DOHH2 (cell line): ENCODE measurements around the gene GATB.
"Not testable (repeated sequence)": the region's sequence is repeated elsewhere in the genome, so short reads cannot be mapped to it uniquely, and the experiment has no call there.

Source experiments
- H3F3A ChIP-seq: fragments of 200-600 bp; sonication (generic), shearing (Covaris generic); 2 replicates; pipeline ENCODE4 v1.6.0; 2016; ENCODE audit warnings: antibody characterized with exemption, mild to moderate bottlenecking; ENCODE audit not compliant: control insufficient read depth, insufficient read depth
- H3K27ac ChIP-seq: fragments of 200-600 bp; sonication (generic); 2 replicates; pipeline ENCODE4 v1.5.1; 2014; ENCODE audit warnings: low read depth, mild to moderate bottlenecking, low read length, moderate library complexity
- H3K27me3 ChIP-seq: fragments of 200-600 bp; sonication (generic); 2 replicates; pipeline ENCODE4 v1.6.1; 2014; ENCODE audit warnings: mild to moderate bottlenecking, low read length, mixed read lengths; ENCODE audit not compliant: control insufficient read depth
- H3K36me3 ChIP-seq: fragments of 200-600 bp; sonication (generic); 2 replicates; pipeline ENCODE4 v1.6.1; 2014; ENCODE audit warnings: mild to moderate bottlenecking, low read length, moderate library complexity, mixed read lengths; ENCODE audit not compliant: control insufficient read depth
- H3K4me1 ChIP-seq: fragments of 200-600 bp; sonication (generic); 2 replicates; pipeline ENCODE4 v1.6.1; 2014; ENCODE audit warnings: mild to moderate bottlenecking, low read length, mixed read lengths; ENCODE audit not compliant: control insufficient read depth
- H3K4me2 ChIP-seq: fragments of 200-600 bp; sonication (generic); 2 replicates; pipeline ENCODE4 v1.6.0; 2014; ENCODE audit warnings: mild to moderate bottlenecking, low read length, moderate library complexity
- H3K4me3 ChIP-seq: fragments of 200-600 bp; sonication (generic); 2 replicates; pipeline ENCODE4 v1.5.1; 2014; ENCODE audit warnings: mild to moderate bottlenecking, low read length, mixed read lengths
- H3K79me2 ChIP-seq: fragments of 200-600 bp; sonication (generic); 2 replicates; pipeline ENCODE4 v1.6.1; 2014; ENCODE audit warnings: mild to moderate bottlenecking, low read length, mixed read lengths; ENCODE audit not compliant: control insufficient read depth
- H3K9me2 ChIP-seq: fragments of 200-600 bp; sonication (generic); replicated peaks from 2 replicates; pipeline ENCODE4 v1.6.1; 2014; ENCODE audit warnings: mild to moderate bottlenecking, low read length, mixed read lengths; ENCODE audit not compliant: control insufficient read depth
- H3K9me3 ChIP-seq: fragments of 200-600 bp; sonication (generic); 2 replicates; pipeline ENCODE4 v1.6.1; 2014; ENCODE audit warnings: antibody characterized with exemption, low read length, mixed read lengths; ENCODE audit not compliant: control insufficient read depth, insufficient read depth
- H4K20me1 ChIP-seq: fragments of 200-600 bp; sonication (generic); 2 replicates; pipeline ENCODE4 v1.6.0; 2014; ENCODE audit warnings: low read depth, mild to moderate bottlenecking, antibody characterized with exemption, low read length, moderate library complexity; ENCODE audit not compliant: control insufficient read depth, insufficient read depth
- EZH2phosphoT487 ChIP-seq: fragments of 200-600 bp; sonication (generic); IDR thresholded peaks from 2 replicates; pipeline ENCODE4 v1.6.1; 2017; ENCODE audit warnings: borderline replicate concordance, mild to moderate bottlenecking, antibody characterized with exemption, low read length, moderate library complexity, mixed read lengths
- TF ChIP-seq, protein P1 (sequence below): fragments of 200-600 bp; sonication (generic); IDR thresholded peaks from one replicate; pipeline ENCODE4 v1.5.1; 2014; ENCODE audit warnings: antibody characterized with exemption, mild to moderate bottlenecking, low read depth, low read length; ENCODE audit not compliant: poor library complexity, severe bottlenecking

The GATB gene

DNA sequence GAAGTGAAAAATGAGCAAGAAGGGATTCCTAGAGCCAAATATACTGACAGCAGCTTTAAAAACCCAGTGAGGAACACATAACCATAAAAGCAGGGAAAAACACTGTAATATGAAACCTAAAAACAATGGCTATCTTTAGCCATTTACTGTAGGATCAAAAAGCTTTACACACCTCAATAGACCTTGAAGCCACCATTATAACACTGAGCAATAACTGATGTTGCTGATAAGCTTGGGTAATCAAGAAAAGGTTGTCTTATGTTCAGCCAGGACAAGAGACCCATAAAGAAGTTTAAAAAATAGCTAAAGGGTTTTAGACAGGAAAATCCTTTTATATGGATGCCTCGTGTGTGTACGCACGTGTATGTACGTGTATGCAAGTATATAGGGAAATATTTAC is 16.9 kb downstream of the GATB start:
- no peaks in the 10 kb centered on the region for H3K36me3 ChIP-seq
- H3K9me2 ChIP-seq = no peaks in the 10 kb centered on the region
- H3K27me3 ChIP-seq = no peaks in the 10 kb centered on the region
- TF ChIP-seq, protein P1, sequence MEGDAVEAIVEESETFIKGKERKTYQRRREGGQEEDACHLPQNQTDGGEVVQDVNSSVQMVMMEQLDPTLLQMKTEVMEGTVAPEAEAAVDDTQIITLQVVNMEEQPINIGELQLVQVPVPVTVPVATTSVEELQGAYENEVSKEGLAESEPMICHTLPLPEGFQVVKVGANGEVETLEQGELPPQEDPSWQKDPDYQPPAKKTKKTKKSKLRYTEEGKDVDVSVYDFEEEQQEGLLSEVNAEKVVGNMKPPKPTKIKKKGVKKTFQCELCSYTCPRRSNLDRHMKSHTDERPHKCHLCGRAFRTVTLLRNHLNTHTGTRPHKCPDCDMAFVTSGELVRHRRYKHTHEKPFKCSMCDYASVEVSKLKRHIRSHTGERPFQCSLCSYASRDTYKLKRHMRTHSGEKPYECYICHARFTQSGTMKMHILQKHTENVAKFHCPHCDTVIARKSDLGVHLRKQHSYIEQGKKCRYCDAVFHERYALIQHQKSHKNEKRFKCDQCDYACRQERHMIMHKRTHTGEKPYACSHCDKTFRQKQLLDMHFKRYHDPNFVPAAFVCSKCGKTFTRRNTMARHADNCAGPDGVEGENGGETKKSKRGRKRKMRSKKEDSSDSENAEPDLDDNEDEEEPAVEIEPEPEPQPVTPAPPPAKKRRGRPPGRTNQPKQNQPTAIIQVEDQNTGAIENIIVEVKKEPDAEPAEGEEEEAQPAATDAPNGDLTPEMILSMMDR = no peak
- no peaks in the 10 kb centered on the region for H4K20me1 ChIP-seq
- no peak overlapping the region for H3K4me3 ChIP-seq
- H3K27ac ChIP-seq = no peak overlapping the region
- no peaks in the 10 kb centered on the region for H3K9me3 ChIP-seq
- no peaks in the 10 kb centered on the region for H3F3A ChIP-seq
- H3K79me2 ChIP-seq = 0 out of 2 replicates have a peak, but pooled peaks cover 4% of the 10 kb centered on the region
- H3K4me1 ChIP-seq = no peaks in the 10 kb centered on the region
- H3K4me2 ChIP-seq = no peak overlapping the region

- no peak overlapping the region for H3K4me2 ChIP-seq
- TF ChIP-seq, protein P1 = no peak
- TF ChIP-seq EZH2phosphoT487 = no peak
- no peaks in the 10 kb centered on the region for H3K27me3 ChIP-seq
- H3K9me3 ChIP-seq = no peaks in the 10 kb centered on the region
- H3K79me2 ChIP-seq = 0 out of 2 replicates have a peak, but pooled peaks cover 4% of the 10 kb centered on the region
- no peaks in the 10 kb centered on the region for H4K20me1 ChIP-seq
- no peaks in the 10 kb centered on the region for H3K9me2 ChIP-seq
- H3F3A ChIP-seq = no peaks in the 10 kb centered on the region
- H3K4me1 ChIP-seq = no peaks in the 10 kb centered on the region
- H3K4me3 ChIP-seq = no peak overlapping the region
- no peaks in the 10 kb centered on the region for H3K36me3 ChIP-seq
- no peak overlapping the region for H3K27ac ChIP-seq
These were observed 17.5 kb downstream of the GATB start for GRCh38 chr4:151743128-151743854.

DNA sequence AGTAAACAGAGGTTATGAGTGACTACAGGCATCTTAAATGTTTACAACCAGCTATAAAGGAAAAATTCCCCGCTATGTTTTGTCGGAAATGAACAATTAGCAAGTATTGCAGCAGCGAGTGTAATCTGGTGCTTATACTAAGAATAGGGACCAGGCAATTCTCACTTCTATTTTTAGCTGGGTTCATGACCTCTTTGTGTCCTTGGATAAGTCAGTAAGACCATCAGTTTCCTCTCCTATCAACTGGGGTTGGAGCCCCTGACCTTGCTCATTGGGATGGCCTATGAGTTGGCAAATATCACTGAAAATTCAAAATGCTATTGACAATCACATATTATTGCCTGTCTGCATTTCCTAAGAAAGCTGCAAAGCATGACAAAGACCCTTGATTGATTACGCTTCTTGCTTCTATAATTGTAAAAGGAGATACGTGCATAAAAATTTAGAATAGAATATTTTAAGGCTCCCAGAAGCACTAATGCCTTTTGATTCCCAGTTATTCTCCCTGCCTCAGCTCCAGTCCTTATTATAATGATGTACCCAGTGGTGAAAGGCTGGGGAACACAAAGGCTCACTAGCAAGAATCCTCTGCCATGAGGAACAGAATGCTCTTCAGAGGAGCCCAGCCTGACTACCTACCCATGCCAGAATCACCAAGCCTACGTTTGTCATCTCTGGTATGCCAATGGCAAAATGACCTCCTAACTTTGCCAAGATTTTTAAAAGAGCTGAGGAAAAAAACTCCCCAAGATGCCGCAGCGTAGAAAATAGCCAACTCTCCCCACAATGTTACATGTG is 21.9 kb downstream of the GATB start:
- Histone ChIP-seq H3K4me3 (no peak overlapping the region), H3K27me3 (no peaks in the 10 kb centered on the region), H3F3A (no peaks in the 10 kb centered on the region), H3K36me3 (no peaks in the 10 kb centered on the region), H3K79me2 (no peaks in the 10 kb centered on the region), H3K9me3 (peaks cover 13% of the 10 kb centered on the region; the same call in 1 of the 2 replicates), H3K27ac (no peak overlapping the region), H3K4me2 (no peak overlapping the region), H3K4me1 (no peaks in the 10 kb centered on the region), H3K9me2 (no peaks in the 10 kb centered on the region), H4K20me1 (no peaks in the 10 kb centered on the region)
- no peak for TF ChIP-seq EZH2phosphoT487
- TF ChIP-seq, protein P1 = no peak

GRCh38 chr4:151736852-151737251 is 24.0 kb downstream of the GATB start:
- H3K9me3 ChIP-seq = peaks cover 13% of the 10 kb centered on the region; the same call in 1 of the 2 replicates
- H3K4me1 ChIP-seq, H4K20me1 ChIP-seq, H3K36me3 ChIP-seq, H3F3A ChIP-seq, H3K4me2 ChIP-seq, H3K27me3 ChIP-seq, H3K4me3 ChIP-seq, H3K9me2 ChIP-seq, H3K27ac ChIP-seq, H3K79me2 ChIP-seq: not testable (repeated sequence)
